Stimulated activated CD8-positive, alpha-beta memory T cell treated with anti-CD3 and anti-CD28 coated beads, Interleukin-4, amount 100 ng/mL, for 48 hours (primary cell): ENCODE measurements around the gene RBM14.
"Not testable (repeated sequence)": the region's sequence is repeated elsewhere in the genome, so short reads cannot be mapped to it uniquely, and the experiment has no call there.

ENCODE experiments used
- DNase-seq: peaks from one replicate; pipeline ENCODE4 v3.0.0-alpha.2; 2020

RBM14 gene

GRCh38 chr11:66598993-66599392, 17.4 kb upstream of the RBM14 start:
- DNase-seq: no peak

- DNase-seq: no peak
Measured at GRCh38 chr11:66600219-66600618, 16.2 kb upstream of the RBM14 start.

DNA sequence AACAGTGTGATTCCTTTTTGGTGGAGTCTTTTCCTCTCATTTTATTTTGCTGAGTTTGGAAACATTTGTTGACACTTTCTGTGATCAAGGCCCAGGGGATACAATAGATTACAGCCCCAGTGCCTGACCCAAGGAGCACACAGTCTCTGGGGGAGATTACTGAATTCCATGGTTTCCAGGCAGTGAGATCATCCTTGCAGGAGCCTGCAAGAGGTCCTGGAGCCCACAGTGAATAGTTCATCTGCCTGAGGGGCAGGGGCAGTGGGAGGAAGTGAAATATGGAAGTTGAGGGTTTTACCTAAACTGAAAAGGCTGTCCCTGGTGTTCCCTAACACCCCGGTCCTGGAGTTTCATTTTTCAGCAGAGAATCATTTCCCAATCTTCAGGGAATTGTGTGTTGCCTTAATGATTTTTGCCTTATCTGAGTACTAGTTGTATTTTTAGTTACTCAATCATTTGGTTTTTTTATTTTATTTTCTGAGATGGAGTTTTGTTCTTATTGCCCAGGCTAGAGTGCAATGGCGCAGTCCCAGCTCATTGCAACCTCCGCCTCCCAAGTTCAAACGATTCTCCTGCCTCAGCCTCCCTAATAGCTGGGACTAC, 15.7 kb upstream of the RBM14 start:
- DNase-seq: no peak

DNA sequence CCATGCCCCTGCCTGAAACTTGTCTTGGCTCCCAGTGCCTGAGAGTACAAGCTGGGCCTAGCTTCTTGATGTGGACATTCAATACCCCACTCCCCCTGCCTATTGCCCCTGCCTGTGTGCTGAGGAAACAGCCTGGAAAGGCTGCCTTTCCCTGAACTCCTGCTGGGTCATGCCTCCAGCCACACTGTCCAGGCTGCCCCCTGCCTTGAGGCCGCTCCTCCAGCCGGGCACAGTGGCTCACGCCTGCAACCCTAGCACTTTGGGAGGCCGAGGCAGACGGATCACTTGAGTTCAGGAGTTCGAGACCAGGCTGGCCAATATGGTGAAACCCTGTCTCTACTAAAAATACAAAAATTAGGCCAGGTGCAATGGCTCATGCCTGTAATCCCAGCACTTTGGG, 13.4 kb upstream of the RBM14 start:
- DNase-seq: no peak

DNA sequence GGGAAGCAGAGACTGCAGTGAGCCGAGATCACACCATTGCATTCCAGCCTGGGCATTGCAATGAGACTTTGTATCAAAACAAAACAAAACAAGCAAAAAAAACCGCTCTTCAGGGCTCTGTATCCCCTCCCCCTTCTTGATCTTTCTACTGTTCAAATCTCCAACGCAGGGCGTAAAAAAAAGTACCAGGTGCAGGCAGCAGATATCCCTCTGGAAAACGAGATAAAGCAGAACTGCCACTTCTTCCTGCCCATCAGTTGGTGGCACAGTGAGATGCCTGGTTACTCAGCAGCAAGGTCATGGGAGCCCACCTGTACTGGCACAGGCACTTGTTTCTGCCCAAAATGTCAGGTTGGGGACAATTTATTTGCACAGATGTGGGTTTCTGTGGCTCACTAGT, 12.3 kb upstream of the RBM14 start:
- DNase-seq: no peak

DNA sequence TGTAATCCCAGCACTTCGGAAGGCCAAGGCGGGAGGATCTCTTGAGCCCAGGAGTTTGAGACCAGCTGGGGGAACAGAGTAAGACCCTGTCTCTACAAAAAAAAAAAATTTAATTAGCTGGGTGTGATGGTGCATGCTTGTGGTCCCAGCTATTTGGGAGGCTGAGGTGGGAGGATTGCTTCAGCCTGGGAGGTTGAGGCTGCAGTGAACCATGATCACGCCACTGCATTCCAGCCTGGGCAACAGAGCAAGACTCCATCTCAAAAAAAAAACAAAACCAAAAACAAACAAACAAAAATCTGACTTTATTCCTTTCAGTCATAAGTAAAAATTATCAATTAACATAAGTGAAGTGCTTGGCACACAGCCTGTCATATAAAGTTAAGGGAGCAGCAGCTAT, 9.8 kb upstream of the RBM14 start:
- DNase-seq: not testable (repeated sequence)

- no peak for DNase-seq
Measured at GRCh38 chr11:66607126-66607834, 9.2 kb upstream of the RBM14 start.

GRCh38 chr11:66609721-66610617, 6.5 kb upstream of the RBM14 start:
- DNase-seq: no peak

- DNase-seq: no peak
Measured at GRCh38 chr11:66612458-66612857, 4.0 kb upstream of the RBM14 start.

- no peak for DNase-seq
Measured at GRCh38 chr11:66614073-66614472, 2.4 kb upstream of the RBM14 start.

DNA sequence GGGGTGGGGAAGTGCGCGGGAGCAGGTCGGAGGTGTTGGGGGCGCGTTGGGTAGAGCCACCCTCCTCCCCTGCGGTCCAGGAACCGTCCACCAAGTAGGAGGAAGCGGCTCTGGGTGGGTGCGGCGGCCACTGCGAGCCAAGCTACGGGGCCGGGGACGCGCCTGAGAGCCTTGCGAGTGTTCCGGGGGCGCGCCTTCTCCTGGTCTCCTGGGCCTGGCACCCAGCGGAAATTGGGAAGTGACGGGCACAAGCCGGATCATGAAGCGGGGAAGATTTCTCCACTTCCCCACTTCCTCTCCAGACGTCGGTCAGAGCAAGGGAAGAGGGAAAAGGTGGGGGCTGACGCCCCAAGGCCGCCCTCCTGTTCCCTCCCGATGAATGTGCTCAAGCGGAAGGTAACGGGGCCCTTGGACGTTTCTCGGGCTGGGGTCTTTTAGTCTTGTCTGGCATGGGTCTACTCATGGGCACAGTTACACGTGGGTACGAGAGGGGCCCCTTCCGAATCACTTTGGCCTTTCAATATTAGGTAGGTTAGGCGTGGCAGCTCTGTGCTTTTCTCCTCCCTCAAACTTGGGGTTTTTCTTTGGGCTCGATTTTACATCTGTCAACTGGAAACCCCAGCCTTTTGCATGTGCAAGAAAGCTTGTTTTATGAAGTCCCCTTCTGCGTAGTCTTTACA, 865 bp downstream of the RBM14 start:
- no peak for DNase-seq

DNA sequence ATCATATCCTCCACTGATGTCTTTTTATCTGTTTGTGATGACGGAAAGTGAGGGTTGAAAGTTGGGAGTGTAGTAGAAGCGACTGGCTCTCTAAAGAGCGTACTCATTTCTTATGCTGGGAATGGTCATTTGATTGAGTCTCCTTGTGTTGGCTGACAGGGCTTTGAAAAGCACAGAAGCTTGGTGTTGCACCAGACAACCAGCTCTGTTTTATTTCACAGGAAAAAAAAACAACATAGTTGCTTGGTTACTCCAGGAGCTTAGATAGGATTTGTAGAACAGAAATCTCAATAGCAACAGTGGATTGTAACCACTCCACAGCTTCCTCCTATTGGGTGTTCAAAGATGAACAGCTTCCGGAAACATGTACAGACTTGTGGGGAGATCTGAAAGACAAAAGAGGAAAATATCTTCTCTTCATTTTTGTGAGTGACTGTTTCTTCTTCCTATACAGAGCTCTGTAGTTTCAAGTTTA, 2.7 kb downstream of the RBM14 start:
- DNase-seq: no peak

GRCh38 chr11:66624450-66624849, 8.0 kb downstream of the RBM14 start:
- DNase-seq: no peak

DNA sequence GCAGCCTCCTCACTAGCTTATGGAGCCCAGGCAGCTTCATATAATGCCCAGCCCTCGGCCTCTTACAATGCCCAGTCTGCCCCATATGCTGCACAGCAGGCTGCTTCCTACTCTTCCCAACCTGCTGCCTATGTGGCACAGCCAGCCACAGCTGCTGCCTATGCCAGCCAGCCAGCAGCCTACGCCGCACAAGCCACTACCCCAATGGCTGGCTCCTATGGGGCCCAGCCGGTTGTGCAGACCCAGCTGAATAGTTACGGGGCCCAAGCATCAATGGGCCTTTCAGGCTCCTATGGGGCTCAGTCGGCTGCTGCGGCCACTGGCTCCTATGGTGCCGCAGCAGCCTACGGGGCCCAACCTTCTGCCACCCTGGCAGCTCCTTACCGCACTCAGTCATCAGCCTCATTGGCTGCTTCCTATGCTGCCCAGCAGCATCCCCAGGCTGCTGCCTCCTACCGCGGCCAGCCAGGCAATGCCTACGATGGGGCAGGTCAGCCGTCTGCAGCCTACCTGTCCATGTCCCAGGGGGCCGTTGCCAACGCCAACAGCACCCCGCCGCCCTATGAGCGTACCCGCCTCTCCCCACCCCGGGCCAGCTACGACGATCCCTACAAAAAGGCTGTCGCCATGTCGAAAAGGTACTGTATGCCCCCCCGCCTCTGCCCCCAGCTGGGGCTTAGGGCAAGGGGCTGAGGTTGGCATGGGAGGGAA, 8.8 kb downstream of the RBM14 start:
- DNase-seq: no peak

DNA sequence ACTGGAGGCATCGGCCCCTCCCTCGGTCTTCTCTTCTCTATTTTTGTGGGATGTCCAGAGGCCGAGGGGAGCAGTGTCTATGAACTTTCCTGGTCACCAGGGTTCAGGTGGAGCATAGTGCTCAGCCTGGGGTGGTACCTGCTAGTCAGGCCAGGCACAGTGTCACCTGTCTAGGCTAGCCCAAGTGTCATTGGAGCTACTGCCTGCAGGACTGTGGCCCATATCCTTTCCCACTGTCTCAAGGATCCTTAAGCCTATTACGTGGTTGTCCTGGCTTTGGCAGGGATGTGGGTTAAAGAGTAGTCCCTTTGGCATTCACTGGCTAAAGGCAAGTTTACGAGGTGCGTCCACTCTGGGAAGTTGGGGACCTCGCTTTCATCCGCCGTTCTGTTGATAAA, 9.3 kb downstream of the RBM14 start:
- no peak for DNase-seq

- DNase-seq: no peak
Measured at GRCh38 chr11:66626382-66626781, 10.0 kb downstream of the RBM14 start.

- DNase-seq: no peak
Measured at GRCh38 chr11:66626926-66627325, 10.5 kb downstream of the RBM14 start.

DNA sequence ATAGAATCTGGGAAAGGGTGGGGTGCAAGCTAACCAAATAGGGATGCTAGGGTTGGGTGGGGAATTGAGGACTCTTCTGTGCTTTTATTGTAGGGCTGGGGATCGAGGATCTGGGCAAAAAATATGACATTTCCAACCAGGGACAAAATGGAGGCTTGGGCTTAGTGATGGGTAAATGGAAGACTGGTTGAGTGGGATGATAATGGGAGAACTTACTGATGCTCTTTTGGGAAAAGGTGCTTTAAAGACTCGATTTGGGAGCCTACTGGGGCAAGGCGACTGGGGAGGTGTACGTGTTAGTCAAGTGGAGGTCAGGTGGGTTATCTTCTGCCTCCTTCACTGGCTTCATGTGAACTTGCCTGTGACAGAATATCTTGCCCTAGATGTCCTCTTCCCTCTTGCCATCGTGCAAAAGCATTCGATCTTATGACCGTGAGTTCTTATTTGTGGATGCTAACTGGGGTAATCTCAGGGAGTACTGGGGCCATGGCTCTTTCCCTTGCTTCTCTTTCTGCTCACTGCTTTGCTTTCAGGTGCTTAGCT, 11.7 kb downstream of the RBM14 start:
- DNase-seq: no peak

DNA sequence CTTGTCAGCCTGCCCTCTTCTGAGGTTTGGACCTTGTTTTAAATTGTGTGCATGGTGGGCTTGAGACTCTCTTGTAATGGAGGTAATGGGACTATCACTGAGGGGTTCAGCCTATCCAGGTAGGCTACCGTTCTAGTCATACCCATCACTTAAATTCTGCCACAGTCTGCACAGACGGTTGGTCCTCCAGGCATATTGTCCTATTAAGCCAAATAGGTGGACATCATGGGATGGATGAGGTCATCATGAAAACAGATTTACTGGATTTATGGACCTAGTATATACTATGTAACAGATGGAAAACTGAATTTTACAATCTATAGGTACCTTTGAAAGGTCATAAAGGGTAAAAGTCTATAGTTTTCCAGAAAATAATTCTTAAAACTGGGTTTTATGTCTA, 12.9 kb downstream of the RBM14 start:
- DNase-seq: no peak

GRCh38 chr11:66631883-66632282, 15.5 kb downstream of the RBM14 start:
- no peak for DNase-seq

DNA sequence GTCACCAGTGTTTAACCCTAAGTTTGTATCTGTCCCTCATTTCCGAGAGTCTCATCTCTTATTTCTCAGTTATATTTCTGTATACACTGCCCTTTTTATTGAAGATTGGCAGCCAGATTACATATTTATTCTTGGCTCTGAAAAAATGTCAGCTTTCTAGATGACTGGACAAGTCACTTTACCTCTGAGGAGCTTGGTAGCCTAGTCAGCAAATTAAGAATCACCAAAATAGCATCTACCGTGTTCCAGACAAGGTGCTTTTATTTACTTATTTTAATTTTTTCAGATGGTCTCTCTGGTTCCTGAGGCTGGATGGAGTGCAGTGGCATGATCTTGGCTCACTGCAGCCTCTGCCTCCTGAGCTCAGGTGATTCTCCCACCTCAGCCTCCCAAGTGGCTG, 16.5 kb downstream of the RBM14 start:
- DNase-seq: no peak

DNA sequence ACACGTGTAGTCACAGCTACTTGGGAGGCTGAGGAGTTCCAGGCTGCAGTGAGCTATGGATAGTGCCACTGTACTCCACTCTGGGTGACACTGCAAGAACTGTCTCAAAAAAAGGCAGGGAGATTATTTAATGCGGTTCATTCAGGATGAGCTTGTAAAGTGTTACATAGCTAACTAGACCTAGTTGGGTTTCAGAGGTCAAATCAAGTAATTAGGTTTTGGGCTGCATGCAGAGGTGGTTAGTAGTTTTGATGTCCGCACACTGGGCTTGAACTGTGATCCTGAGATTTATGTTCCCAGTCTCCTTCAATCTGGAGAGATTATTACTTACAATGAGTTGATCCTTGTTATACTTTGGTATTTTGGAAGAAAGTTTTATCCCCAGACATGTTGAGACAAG, 20.0 kb downstream of the RBM14 start:
- no peak for DNase-seq
